ENCODE results near the gene BBS12.
A peak's percentile ranks its signal among the peaks of the same experiment; 100 is the strongest.
"Not testable (repeated sequence)": the region's sequence is repeated elsewhere in the genome, so short reads cannot be mapped to it uniquely, and the experiment has no call there.

BBS12 gene

DNA sequence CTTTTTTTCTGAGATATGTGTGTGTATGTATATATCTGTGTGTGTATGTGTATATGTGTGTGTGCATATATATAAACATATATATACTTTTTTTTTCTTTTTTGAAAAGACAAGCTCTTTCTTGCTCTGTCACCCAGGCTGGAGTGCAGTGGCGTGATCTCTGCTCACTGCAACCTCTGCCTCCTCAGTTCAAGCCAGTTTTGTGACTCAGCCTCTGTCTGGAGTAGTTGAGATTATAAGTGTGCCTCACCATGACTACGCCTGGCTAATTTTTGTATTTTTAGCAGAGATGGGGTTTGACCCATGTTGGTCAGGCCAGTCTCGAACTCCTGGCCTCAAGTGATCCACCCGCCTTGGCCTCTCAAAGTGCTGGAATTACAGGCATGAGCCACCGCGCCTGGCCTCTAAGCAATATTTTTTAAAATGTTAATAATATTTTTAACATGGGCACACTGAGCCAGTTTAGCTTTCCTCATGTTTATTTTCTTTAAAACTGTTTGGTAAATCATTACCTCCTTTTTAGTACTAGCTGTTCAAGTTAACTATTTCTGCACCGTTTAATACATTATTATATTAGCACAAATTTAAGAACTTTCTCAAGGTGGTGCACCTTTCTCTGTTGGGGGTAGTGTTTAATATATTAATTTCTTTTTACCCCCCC is 33.3 kb downstream of the BBS12 start:
- DNase-seq (ENCODE audit: low spot score), result no peak

DNA sequence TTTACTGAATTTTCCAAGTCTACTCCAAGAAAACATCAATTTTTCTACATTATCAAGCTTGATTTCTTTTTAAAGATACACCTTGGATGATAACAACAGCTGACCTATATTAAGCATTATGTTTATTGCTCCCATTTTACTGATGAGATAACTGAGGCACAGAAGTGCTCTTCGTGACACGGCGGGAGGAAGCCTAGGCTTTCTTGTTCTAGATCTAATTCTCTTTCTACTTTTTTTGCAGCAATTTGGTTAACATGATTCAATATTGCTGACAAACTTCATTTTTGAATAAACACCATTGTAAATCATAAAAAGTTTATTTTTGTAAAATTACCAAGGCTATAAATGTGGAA is 33.8 kb downstream of the BBS12 start:
- DNase-seq (ENCODE audit: low spot score), result no peak

DNA sequence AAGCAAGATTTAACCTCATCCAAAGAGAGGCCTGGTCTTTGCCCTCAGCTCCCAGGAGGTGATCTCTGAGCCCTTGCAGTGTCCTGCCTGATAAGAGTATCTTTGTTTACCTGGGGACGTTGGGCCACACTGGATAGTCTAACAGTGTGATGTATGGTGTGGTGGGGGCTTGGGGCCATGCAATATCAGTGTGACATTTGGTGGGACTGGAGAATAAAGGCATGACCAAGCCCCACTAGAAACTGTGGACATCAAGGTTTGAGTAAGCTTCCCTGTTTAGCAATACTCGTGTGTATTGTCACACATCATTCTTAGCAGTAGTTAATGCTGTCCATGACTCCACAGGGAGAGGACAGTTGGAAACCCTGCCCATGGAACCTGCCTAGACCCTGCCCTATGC is 34.4 kb downstream of the BBS12 start:
- DNase-seq (ENCODE audit: low spot score), result no peak

DNA sequence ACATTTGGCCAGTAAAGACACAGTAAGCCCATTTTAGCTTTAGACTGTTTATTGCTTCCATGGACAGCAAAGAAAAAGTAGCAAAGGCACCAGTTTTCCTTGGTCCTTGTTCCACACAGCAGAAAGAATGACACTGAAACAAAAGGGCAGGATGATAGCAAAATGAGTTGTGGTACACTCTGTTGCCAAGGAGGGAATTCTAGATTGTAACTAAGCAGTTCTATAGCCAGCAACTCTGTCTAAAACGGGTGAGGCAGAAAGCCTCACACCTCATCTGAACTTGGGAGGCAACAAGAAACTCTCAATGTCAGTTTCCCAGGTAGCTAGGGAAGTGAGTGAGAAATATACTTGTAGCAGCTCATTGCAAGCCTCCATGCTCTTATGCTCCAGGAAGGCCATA is 39.2 kb downstream of the BBS12 start:
- no peak for DNase-seq (ENCODE audit: low spot score)

GRCh38 chr4:122772311-122772710 is 39.8 kb downstream of the BBS12 start:
- DNase-seq (ENCODE audit: low spot score), result no peak

- DNase-seq (ENCODE audit: low spot score), result no peak
Observed at GRCh38 chr4:122772986-122773385, 40.5 kb downstream of the BBS12 start.

GRCh38 chr4:122775039-122775438 is 42.5 kb downstream of the BBS12 start:
- no peak for DNase-seq (ENCODE audit: low spot score)

GRCh38 chr4:122775987-122776836 is 43.7 kb downstream of the BBS12 start:
- DNase-seq (ENCODE audit: low spot score), result no peak

GRCh38 chr4:122776916-122777315 is 44.4 kb downstream of the BBS12 start:
- DNase-seq (ENCODE audit: low spot score), result no peak

- no peak for DNase-seq (ENCODE audit: low spot score)
Observed at GRCh38 chr4:122777846-122778673, 45.6 kb downstream of the BBS12 start.

GRCh38 chr4:122781486-122781885 is 49.0 kb downstream of the BBS12 start:
- no peak for DNase-seq (ENCODE audit: low spot score)

DNA sequence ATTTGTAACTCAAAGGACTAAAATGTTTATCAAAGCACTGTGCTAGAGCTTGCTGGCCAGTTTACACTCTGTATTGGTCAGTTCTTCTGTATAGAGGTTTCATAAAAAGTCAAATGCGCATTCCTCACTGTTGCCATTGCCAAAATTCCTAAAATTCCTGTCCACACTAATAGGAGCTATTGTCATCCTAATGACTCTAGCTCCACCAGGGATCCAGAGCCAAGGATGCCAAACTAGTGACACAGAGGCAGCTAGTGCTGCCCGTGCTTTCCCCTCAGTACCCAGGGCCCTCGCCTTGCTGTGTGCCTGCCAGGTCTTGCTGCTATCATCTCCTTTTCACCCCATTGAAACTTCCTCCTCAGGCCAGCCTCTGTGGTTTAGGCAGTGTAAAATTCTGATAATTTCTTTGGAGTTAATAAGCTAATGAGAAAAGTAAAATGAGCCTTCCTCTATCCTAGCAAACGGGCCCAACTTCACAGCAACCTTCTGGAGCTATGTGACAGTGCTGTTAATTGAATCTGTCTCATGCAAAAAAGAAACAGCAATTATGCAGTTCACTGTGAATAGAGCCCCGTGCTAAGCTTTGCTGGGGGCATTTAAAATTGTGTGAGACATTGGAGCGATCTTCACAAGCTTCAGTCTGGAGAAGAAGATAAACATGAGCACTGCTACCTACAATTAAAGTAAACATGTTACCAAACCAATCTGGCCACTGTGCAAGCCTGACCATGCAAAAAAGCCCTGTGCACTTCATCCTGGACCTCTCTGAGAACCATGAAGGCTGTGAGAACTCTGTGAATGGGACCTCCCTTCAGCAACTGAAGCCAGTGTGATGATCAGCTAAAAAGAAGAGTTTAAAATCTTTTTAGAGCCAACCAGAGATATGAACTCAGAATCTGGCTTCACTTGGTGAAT is 51.1 kb downstream of the BBS12 start:
- peak; percentile 2 for DNase-seq (ENCODE audit: low spot score)

DNA sequence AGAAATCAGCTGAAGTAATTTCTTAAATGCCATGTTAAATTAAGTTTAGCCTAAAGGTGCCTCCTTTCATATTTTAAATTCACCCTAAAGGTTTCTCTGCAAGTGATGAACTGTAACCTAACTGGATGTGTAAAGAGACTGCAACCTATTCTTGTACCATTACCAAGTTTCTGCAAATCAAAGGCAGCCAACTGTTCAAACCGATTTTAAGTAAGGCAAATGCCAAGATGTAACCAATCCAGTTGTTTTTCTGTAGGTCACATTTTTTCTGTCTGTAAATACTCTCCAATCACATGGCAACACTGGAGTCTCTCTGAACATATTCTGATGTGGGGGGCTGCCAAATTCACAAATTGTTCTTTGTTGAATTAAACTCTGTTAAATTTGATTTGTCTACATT is 51.8 kb downstream of the BBS12 start:
- no peak for DNase-seq (ENCODE audit: low spot score)

- no peak for DNase-seq (ENCODE audit: low spot score)
Observed at GRCh38 chr4:122785099-122785498, 52.6 kb downstream of the BBS12 start.

GRCh38 chr4:122786296-122786695 is 53.8 kb downstream of the BBS12 start:
- not testable (repeated sequence) for DNase-seq (ENCODE audit: low spot score)

DNA sequence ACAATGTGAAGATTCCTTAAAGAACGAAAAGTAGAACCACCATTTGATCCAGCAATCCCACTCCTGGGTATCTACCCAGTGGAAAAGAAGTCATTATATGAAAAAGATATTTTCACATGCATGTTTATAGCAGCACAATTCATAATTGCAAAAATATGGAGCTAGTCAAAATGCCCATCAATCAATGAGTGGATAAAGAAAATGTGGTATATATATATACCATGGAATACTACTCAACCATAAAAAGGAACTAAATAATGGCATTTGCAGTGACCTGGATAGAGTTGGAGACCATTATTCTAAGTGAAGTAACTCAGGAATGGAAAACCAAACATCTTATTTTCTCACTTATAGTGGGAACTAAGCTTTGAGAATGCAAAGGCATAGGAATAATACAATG is 54.4 kb downstream of the BBS12 start:
- not testable (repeated sequence) for DNase-seq (ENCODE audit: low spot score)

GRCh38 chr4:122787940-122788339 is 55.4 kb downstream of the BBS12 start:
- DNase-seq (ENCODE audit: low spot score), result no peak

DNA sequence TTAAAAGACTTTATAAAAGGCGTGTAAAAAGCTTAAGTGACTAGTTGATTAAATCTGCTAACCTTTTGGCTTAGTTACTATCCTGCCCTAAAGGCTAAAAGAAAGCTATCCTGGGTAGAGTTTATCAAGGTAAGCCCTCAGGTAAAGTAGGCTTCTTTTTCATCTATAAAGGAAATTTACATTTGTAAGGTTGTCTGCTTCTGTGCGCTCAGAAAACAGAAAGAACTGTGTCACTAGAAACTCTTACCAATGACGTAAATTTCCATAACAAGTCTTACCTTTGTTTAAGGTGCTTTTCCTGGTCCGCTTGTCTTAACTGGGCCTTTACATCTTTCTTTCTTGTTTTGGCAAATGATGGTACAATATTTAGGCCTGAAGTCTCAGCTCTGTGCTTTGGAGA is 56.4 kb downstream of the BBS12 start:
- DNase-seq (ENCODE audit: low spot score), result no peak

- no peak for DNase-seq (ENCODE audit: low spot score)
Observed at GRCh38 chr4:122793811-122794210, 61.3 kb downstream of the BBS12 start.

Data from HuH-7.5 (cell line).